GM19035 (cell line): ENCODE measurements around the gene RAB40C.

Experiments
- ATAC-seq: cut with Tn5 transposase; IDR thresholded peaks from one replicate; pipeline ENCODE4 v1.9.1; 2021; ENCODE audit not compliant: unreplicated experiment

Gene RAB40C

GRCh38 chr16:574021-574760 is 15.7 kb upstream of the RAB40C start:
- no peak for ATAC-seq

GRCh38 chr16:575354-576196 is 14.3 kb upstream of the RAB40C start:
- no peak for ATAC-seq

- ATAC-seq: no peak
Measured at GRCh38 chr16:576197-576822, 13.6 kb upstream of the RAB40C start.

DNA sequence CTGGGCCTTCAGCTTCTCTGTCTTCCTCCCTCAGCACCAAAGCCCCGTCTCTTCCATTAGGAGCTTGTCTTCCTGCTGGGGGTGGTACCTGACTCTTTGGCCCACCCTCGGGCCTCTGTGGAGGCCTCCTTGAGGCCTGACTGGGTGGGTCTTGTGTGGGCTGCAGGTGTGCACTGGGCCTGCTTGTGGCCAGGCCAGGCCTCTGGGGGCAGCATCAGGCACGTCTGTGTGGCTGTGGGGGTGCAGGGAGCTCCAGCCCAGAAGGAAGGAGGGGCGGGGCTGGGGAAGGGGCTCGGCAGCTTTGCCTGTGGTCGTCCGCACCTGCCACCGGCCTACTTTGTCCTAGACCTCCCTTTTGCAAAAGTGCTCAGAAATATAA is 13.1 kb upstream of the RAB40C start:
- ATAC-seq: no peak

DNA sequence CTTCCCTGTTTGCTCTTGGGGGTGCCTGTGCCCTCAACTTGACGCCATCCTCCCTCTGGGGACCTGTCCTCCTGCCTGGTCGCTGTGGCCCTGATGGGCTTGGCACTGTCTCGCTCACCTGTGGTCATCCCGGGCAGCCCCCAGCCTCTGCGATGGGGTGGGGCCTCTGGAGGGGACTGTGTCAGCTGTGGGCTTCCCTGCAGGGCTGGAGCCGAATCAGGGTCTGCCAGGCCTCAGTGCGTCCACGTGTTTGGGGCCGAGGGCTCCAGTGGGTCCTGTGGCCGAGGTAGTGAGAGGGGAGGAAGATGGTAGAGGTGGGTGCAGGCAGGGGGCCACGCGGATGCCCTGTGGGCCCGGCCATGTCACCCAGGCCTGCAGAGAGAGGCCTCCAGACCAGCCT is 12.1 kb upstream of the RAB40C start:
- ATAC-seq: no peak

DNA sequence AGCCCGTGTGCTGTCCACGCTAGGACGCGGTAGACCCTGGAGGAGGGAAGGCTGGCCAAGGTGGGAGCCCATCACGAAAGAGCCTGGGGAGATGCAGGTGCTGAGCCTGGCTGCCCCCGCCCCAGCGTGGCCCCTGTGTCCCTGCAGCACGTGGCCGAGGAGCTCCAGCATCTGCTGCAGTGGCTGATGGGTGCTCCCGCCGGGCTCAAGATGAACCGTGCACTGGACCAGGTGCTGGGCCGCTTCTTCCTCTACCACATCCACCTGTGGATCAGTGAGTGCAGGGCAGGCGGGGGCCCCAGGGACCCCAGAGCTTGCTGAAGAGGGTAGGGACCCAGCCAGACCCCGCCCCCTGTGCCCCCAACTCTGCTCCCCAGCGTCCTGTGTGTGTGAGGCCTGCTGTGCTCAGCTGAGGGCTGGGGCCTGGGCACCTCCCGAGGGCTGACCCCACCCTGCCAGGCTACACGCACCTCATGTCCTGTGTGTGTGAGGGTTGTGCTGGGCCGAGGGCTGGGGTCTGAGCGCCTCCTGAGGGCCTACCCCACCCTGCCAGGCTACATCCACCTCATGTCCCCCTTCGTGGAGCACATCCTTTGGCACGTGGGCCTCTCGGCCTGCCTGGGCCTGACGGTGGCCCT is 11.5 kb upstream of the RAB40C start:
- ATAC-seq: no peak

GRCh38 chr16:578870-579405 is 10.9 kb upstream of the RAB40C start:
- ATAC-seq: no peak

DNA sequence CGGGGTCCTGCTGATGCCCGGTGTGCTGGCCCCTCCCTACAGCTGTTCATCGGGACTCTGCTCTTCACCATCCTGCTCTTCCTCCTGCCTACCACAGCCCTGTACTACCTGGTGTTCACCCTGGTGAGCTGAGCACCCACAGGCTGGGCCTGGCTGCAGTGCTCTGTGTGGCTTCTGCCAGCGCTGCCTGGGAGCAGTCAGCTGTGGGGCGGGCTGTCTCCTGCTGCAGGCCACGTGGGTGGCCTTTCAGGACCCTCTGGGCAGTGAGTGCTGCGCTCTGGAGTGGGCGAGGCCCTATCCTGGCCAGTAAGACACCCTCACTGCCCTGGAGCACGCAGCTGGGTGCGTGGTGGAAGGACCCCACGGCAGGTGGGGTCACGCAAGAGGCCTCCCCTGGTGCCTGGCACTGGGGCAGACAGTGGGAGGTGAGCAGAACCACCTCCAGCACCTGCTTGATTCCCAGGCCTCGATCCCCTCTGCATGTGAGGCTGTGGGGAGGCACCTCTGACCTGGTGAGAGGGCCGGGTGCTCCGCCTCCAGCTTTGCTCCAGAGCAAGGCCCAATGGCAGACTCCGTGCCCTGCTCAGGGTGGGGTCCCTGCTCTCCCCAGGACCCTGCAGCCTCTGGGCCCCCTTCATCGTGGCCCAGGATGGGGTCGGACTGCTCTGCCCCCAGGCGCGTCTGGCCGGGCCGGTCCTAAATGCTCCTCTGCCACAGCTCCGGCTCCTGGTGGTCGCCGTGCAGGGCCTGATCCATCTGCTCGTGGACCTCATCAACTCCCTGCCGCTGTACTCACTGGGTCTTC is 9.5 kb upstream of the RAB40C start:
- ATAC-seq: no peak

- ATAC-seq: no peak
Measured at GRCh38 chr16:580946-581498, 8.8 kb upstream of the RAB40C start.

GRCh38 chr16:582218-582613 is 7.7 kb upstream of the RAB40C start:
- ATAC-seq: no peak

GRCh38 chr16:582614-583331 is 7.1 kb upstream of the RAB40C start:
- no peak for ATAC-seq

- no peak for ATAC-seq
Measured at GRCh38 chr16:583470-583814, 6.4 kb upstream of the RAB40C start.

- no peak for ATAC-seq
Measured at GRCh38 chr16:583815-584591, 5.9 kb upstream of the RAB40C start.

- no peak for ATAC-seq
Measured at GRCh38 chr16:585351-585750, 4.5 kb upstream of the RAB40C start.

- no peak for ATAC-seq
Measured at GRCh38 chr16:586047-586644, 3.7 kb upstream of the RAB40C start.

DNA sequence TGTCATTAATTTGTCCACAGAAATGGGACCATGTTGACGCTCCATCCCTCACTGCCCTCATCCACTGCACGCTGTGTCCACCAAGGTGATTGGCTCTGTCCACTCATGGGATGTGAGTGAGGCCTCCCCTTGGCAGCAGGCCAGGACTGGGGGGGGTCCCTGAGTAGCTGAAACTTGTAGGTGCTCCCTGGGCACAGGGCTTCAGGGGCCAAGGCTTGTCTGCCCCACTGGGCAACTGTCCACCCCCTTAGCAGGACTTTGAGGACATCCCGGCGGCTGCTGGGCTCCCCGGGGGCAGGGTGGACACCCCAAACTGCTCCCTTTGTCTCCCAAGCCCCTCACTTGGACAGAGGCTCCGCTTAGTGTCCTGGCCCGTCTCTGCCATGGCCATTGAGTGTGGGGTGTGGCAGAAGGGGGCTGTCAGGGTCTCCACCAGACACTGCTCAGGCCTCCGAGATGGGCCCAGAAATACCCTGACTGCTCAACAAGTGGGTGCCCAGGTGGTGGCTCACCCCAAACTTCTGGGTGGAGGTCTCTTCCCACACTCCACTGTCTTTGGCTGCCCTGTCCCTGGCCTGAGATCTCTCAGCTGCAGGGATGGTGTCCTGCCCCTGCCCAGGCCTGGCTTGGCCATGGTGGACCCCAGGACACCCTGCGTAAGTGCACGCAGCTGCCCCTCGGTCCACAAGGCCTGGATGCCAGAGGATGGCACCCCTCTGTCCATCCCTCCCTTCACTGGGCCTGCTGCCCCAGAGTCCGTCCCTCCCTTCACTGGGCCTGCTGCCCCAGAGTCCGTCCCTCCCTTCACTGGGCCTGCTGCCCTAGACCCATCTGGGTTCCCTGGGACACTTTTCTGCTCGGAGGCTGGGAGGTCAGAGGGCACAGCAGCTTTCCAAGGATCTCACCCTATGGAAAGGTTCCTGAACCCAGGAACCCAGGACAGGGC is 2.9 kb upstream of the RAB40C start:
- no peak for ATAC-seq

DNA sequence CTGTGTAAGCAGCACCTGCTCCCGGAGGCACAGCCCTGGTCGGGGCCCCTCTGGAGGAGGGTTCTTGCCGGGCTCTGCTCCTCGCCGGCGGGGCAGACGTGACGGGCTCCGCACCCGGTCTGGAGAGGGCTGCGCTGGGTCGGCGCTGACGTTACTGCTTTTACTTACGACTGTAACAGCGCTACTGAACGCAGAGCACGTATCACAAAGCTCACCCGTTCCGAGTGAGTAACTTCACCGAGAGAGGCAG is 1.3 kb upstream of the RAB40C start:
- ATAC-seq: no peak
